ENCODE measurements around the gene NR2F6. TPM values are rescaled to one million over a fixed set of nuclear protein-coding genes. Genes with fewer than 3 reads are reported as not detected.

The NR2F6 gene
- polyA plus RNA-seq, 1 donor (not counting 4 experiments of a cell fraction or from before 2014, with no cell fraction given), result 12.3 TPM

- no peak for FAIRE-seq
- H4K20me1 ChIP-seq (ENCODE audit: control insufficient read depth, extremely low read depth, insufficient read depth, low read length), result no peaks in the 10 kb centered on the region
- no peak overlapping the region for H3K27ac ChIP-seq (ENCODE audit: control insufficient read depth, insufficient read depth, low read length)
- dilution Hi-C loops (cut with MboI; ENCODE audit: extremely low pct_ligation_motif_present, low sequenced_read_pairs), result no loop called here
- H3K79me2 ChIP-seq (ENCODE audit: control insufficient read depth, insufficient read depth, low read length), result no peaks in the 10 kb centered on the region
- H2AFZ ChIP-seq (ENCODE audit: control insufficient read depth, low read length), result no peak overlapping the region
- H3K4me2 ChIP-seq (ENCODE audit: control insufficient read depth, extremely low read depth, insufficient read depth, low read depth, low read length), result no peak overlapping the region
- TF ChIP-seq CTCF (optimal IDR thresholded peaks at IDR 0.05 in 1 of 3, IDR thresholded peaks at IDR 0.05 in 1 of 3, conservative IDR thresholded peaks at IDR 0.05 in 1 of 3; ENCODE audit: extremely low read depth in 1 of 3, insufficient read depth in 2 of 3, low read length in 3 of 3), result no peak
- TF ChIP-seq EZH2 (IDR thresholded peaks at IDR 0.05; ENCODE audit: low read length), result no peak
- H3K27me3 ChIP-seq (ENCODE audit: control insufficient read depth, extremely low read depth, insufficient read depth, low read length), result no peaks in the 10 kb centered on the region
- no peaks in the 10 kb centered on the region for H3K36me3 ChIP-seq (ENCODE audit: control insufficient read depth in 2 of 2, extremely low read depth in 1 of 2, insufficient read depth in 2 of 2, low read length in 2 of 2)
- no peak overlapping the region for H3K9ac ChIP-seq (ENCODE audit: control insufficient read depth, extremely low read depth, insufficient read depth, low read length)
- H3K9me1 ChIP-seq (ENCODE audit: control insufficient read depth, extremely low read depth, insufficient read depth, low read length), result no peaks in the 10 kb centered on the region
- H3K4me1 ChIP-seq (ENCODE audit: control insufficient read depth, extremely low read depth, insufficient read depth, low read length), result no peaks in the 10 kb centered on the region
- H3K4me3 ChIP-seq (ENCODE audit: control insufficient read depth in 2 of 3, extremely low read depth in 1 of 3, insufficient read depth in 2 of 3, low read depth in 1 of 3, low read length in 3 of 3), result no peak overlapping the region
- H3K9me3 ChIP-seq (ENCODE audit: control insufficient read depth, low read depth, low read length), result peaks cover 5% of the 10 kb centered on the region
- no peak for DNase-seq (ENCODE audit: low read depth, low spot score)
Observed at GRCh38 chr19:17259118-17259780, 13.5 kb upstream of the NR2F6 start.

DNA sequence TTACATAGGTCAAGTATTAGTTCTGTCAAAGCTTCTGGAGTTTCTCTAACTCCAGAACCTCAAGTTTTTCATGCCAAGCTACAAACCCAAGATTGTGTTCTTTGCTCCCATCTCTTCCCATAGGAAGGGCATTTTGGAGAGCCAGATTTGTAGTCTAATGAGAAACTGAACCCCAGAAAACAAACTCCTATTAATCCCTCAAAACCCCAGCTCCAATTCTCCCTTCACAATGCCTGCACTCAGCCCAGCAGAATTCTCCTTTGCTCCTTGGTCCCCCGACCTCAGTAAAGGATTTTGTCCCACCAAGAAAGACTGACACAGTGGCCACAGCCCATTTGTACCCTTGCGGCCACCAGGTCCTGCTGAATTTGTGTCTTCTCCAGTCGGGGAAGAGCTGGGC is 10.4 kb upstream of the NR2F6 start:
- Histone ChIP-seq H3K4me3 (ENCODE audit: control insufficient read depth in 2 of 3, extremely low read depth in 1 of 3, insufficient read depth in 2 of 3, low read depth in 1 of 3, low read length in 3 of 3) (no peak overlapping the region), H3K9me3 (ENCODE audit: control insufficient read depth, low read depth, low read length) (peaks cover 5% of the 10 kb centered on the region), H3K27ac (ENCODE audit: control insufficient read depth, insufficient read depth, low read length) (no peak overlapping the region), H3K9me1 (ENCODE audit: control insufficient read depth, extremely low read depth, insufficient read depth, low read length) (no peaks in the 10 kb centered on the region), H3K36me3 (ENCODE audit: control insufficient read depth in 2 of 2, extremely low read depth in 1 of 2, insufficient read depth in 2 of 2, low read length in 2 of 2) (no peaks in the 10 kb centered on the region), H3K4me1 (ENCODE audit: control insufficient read depth, extremely low read depth, insufficient read depth, low read length) (no peaks in the 10 kb centered on the region), H3K9ac (ENCODE audit: control insufficient read depth, extremely low read depth, insufficient read depth, low read length) (no peak overlapping the region), H3K27me3 (ENCODE audit: control insufficient read depth, extremely low read depth, insufficient read depth, low read length) (no peaks in the 10 kb centered on the region), H2AFZ (ENCODE audit: control insufficient read depth, low read length) (no peak overlapping the region), H4K20me1 (ENCODE audit: control insufficient read depth, extremely low read depth, insufficient read depth, low read length) (no peaks in the 10 kb centered on the region), H3K79me2 (ENCODE audit: control insufficient read depth, insufficient read depth, low read length) (no peaks in the 10 kb centered on the region), H3K4me2 (ENCODE audit: control insufficient read depth, extremely low read depth, insufficient read depth, low read depth, low read length) (no peak overlapping the region)
- FAIRE-seq, result no peak
- DNase-seq (ENCODE audit: low read depth, low spot score), result no peak
- dilution Hi-C loops (cut with MboI; ENCODE audit: extremely low pct_ligation_motif_present, low sequenced_read_pairs), result no loop called here
- TF ChIP-seq CTCF (optimal IDR thresholded peaks at IDR 0.05 in 1 of 3, IDR thresholded peaks at IDR 0.05 in 1 of 3, conservative IDR thresholded peaks at IDR 0.05 in 1 of 3; ENCODE audit: extremely low read depth in 1 of 3, insufficient read depth in 2 of 3, low read length in 3 of 3), result no peak

All from keratinocyte (primary cell).